ENCODE measurements around the gene MEGF11. TPM values are rescaled to one million over a fixed set of nuclear protein-coding genes. Genes with fewer than 3 reads are reported as not detected.

The MEGF11 gene
- total RNA-seq, 1 experiment from 2014 or later, result 1.2 TPM

DNA sequence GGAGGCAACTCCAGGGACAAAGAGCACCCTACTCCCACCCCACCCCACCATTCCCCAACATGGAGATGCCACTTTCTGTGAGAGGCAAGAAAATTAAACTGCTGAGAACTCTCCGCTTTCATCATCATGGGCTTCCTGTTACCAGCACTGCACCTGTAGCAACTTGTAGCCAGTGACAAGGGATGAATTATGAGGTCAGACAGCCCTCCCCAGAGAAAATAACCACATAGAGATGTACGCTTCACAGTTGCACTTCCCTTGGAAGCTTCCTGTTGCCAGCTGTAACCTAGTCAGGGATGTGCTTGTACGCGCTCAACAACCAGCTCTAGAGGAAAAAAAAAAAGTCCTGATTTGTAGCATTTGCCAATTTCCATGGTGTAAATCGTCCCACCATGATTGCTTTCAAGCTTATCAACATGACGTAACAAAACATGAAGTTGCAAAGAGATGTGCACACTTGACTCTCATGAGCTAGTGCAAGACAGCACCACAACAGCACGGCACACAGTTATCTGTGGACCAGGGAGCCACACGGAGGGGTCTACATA, 238.8 kb downstream of the MEGF11 start:
- H3K9me3 Mint-ChIP-seq, result no peaks in the 10 kb centered on the region
- Histone ChIP-seq H2AFZ (ENCODE audit: low read length) (no peak overlapping the region), H4K91ac (ENCODE audit: insufficient read length, low read depth, low read length) (no peak overlapping the region), H3K4ac (ENCODE audit: low read depth, low read length) (no peak overlapping the region), H2BK120ac (ENCODE audit: low read depth, low read length, poor library complexity, severe bottlenecking) (no peak overlapping the region), H2AK5ac (ENCODE audit: insufficient read length, low read length) (no peak overlapping the region), H2BK5ac (ENCODE audit: insufficient read length, low read length) (no peak overlapping the region), H3K79me1 (ENCODE audit: insufficient read depth, low read depth, low read length, poor library complexity, severe bottlenecking) (no peaks in the 10 kb centered on the region), H3K4me1 (ENCODE audit: insufficient read depth, low read length) (no peaks in the 10 kb centered on the region; the same call in 1 of the 2 replicates), H3K18ac (ENCODE audit: insufficient read length, low read depth, low read length) (no peak overlapping the region), H3K4me2 (ENCODE audit: insufficient read depth, insufficient read length, low read length) (no peak overlapping the region), H3K27ac (ENCODE audit: insufficient read length, low read depth, low read length) (no peak overlapping the region), H3K23me2 (ENCODE audit: insufficient read length, low read depth, low read length, poor library complexity, severe bottlenecking) (no peaks in the 10 kb centered on the region), H3K23ac (ENCODE audit: insufficient read length, low read depth, low read length) (no peak overlapping the region), H2BK12ac (ENCODE audit: insufficient read length, low read depth, low read length) (no peak overlapping the region), H3K14ac (ENCODE audit: insufficient read depth, low read length) (no peak overlapping the region), H3K27me3 (ENCODE audit: insufficient read depth, low read length) (no peaks in the 10 kb centered on the region), H4K20me1 (ENCODE audit: control insufficient read depth, insufficient read depth, insufficient read length) (no peaks in the 10 kb centered on the region), H3K9me3 (ENCODE audit: control insufficient read depth, low read depth, low read length) (no peaks in the 10 kb centered on the region), H3T11ph (ENCODE audit: low read length) (no peak overlapping the region), H3K79me2 (ENCODE audit: insufficient read depth, low read length) (no peaks in the 10 kb centered on the region), H4K8ac (replicated peaks; ENCODE audit: insufficient read length, low read depth, low read length) (no peak overlapping the region), H3K56ac (ENCODE audit: insufficient read length, low read depth, low read length) (no peak overlapping the region), H4K5ac (ENCODE audit: insufficient read length, low read depth, low read length) (no peak overlapping the region), H2BK20ac (ENCODE audit: low read depth, low read length, poor library complexity, severe bottlenecking) (no peak overlapping the region), H2BK15ac (ENCODE audit: low read depth, low read length) (no peak overlapping the region), H3K9ac (ENCODE audit: extremely low read depth, insufficient read length, low read length) (no peak overlapping the region)
- TF ChIP-seq, protein P1, sequence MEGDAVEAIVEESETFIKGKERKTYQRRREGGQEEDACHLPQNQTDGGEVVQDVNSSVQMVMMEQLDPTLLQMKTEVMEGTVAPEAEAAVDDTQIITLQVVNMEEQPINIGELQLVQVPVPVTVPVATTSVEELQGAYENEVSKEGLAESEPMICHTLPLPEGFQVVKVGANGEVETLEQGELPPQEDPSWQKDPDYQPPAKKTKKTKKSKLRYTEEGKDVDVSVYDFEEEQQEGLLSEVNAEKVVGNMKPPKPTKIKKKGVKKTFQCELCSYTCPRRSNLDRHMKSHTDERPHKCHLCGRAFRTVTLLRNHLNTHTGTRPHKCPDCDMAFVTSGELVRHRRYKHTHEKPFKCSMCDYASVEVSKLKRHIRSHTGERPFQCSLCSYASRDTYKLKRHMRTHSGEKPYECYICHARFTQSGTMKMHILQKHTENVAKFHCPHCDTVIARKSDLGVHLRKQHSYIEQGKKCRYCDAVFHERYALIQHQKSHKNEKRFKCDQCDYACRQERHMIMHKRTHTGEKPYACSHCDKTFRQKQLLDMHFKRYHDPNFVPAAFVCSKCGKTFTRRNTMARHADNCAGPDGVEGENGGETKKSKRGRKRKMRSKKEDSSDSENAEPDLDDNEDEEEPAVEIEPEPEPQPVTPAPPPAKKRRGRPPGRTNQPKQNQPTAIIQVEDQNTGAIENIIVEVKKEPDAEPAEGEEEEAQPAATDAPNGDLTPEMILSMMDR (conservative IDR thresholded peaks at IDR 0.05), result no peak
- H3K4me3 Mint-ChIP-seq, result no peak overlapping the region
- DNase-seq, result no peak
- H3K27me3 Mint-ChIP-seq (ENCODE audit: low read depth), result peaks cover 2% of the 10 kb centered on the region; the same call in 1 of the 2 replicates
- no peak overlapping the region; a peak in 1 of 7 replicates for H3K27ac Mint-ChIP-seq
- H3K36me3 Mint-ChIP-seq (ENCODE audit: insufficient read depth in 1 of 3, low read depth in 3 of 3), result no peaks in the 10 kb centered on the region; a peak in 1 of 7 replicates
- H3K4me1 Mint-ChIP-seq, result peaks cover 18 to 24% of the 10 kb centered on the region in 2 experiments
- WGBS (ENCODE audit: extremely low coverage, insufficient read length, low lambda C conversion rate), result no CpG with 5 or more reads among the region's 8 CpGs
